C4-2B (cell line): ENCODE data around the gene UMPS.

Experiments used
- ZFX ChIP-seq: fragments of 450-650 bp; IDR thresholded peaks from 2 replicates; pipeline ENCODE4 v1.6.1; 2017
- TF ChIP-seq, protein P1 (sequence below): fragments of 450-650 bp; conservative IDR thresholded peaks from 2 replicates; pipeline ENCODE4 v1.5.1; 2017; ENCODE audit warnings: mild to moderate bottlenecking

GRCh38 chr3:124780761-124781475 is 50.7 kb downstream of the UMPS start:
- TF ChIP-seq, protein P1, sequence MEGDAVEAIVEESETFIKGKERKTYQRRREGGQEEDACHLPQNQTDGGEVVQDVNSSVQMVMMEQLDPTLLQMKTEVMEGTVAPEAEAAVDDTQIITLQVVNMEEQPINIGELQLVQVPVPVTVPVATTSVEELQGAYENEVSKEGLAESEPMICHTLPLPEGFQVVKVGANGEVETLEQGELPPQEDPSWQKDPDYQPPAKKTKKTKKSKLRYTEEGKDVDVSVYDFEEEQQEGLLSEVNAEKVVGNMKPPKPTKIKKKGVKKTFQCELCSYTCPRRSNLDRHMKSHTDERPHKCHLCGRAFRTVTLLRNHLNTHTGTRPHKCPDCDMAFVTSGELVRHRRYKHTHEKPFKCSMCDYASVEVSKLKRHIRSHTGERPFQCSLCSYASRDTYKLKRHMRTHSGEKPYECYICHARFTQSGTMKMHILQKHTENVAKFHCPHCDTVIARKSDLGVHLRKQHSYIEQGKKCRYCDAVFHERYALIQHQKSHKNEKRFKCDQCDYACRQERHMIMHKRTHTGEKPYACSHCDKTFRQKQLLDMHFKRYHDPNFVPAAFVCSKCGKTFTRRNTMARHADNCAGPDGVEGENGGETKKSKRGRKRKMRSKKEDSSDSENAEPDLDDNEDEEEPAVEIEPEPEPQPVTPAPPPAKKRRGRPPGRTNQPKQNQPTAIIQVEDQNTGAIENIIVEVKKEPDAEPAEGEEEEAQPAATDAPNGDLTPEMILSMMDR: no peak
- no peak for TF ChIP-seq ZFX
